HAP-1 (cell line): ENCODE measurements around the gene ITPKA.
"Not testable (repeated sequence)": the region's sequence is repeated elsewhere in the genome, so short reads cannot be mapped to it uniquely, and the experiment has no call there.

Source experiments
- DNase-seq, 2 experiments: peaks; one replicate each; pipeline ENCODE4 v3.0.0-alpha.2; 2016 to 2020; ENCODE audit warnings: low spot score in 2 of 2
- H3K27me3 ChIP-seq: fragments of 250-450 bp; sonication (Bioruptor Pico); 2 replicates; pipeline ENCODE4 v1.5.1; 2020; ENCODE audit warnings: low read depth, mild to moderate bottlenecking, moderate library complexity
- H3K36me3 ChIP-seq: fragments of 250-450 bp; sonication (Bioruptor Pico); replicated peaks from 2 replicates; pipeline ENCODE4 v1.5.1; 2020; ENCODE audit warnings: mild to moderate bottlenecking
- H3K4me1 ChIP-seq: fragments of 250-450 bp; sonication (Bioruptor Pico); 2 replicates; pipeline ENCODE4 v1.5.1; 2020; ENCODE audit warnings: mild to moderate bottlenecking
- H3K4me3 ChIP-seq: fragments of 250-450 bp; sonication (Bioruptor Pico); 2 replicates; pipeline ENCODE4 v1.5.1; 2020; ENCODE audit warnings: mild to moderate bottlenecking, moderate library complexity
- H3K9me3 ChIP-seq: fragments of 250-450 bp; sonication (Bioruptor Pico); 2 replicates; pipeline ENCODE4 v1.5.1; 2020; ENCODE audit warnings: mild to moderate bottlenecking, moderate library complexity
- in situ Hi-C: fragments of 300-500 bp; cut with MboI; formaldehyde crosslinking; loops from 3 replicates; pipeline ENCODE4 v1.14.3; 2020; ENCODE audit warnings: low sequenced_read_pairs, inconsistent platforms, mixed read lengths

Gene ITPKA

DNA sequence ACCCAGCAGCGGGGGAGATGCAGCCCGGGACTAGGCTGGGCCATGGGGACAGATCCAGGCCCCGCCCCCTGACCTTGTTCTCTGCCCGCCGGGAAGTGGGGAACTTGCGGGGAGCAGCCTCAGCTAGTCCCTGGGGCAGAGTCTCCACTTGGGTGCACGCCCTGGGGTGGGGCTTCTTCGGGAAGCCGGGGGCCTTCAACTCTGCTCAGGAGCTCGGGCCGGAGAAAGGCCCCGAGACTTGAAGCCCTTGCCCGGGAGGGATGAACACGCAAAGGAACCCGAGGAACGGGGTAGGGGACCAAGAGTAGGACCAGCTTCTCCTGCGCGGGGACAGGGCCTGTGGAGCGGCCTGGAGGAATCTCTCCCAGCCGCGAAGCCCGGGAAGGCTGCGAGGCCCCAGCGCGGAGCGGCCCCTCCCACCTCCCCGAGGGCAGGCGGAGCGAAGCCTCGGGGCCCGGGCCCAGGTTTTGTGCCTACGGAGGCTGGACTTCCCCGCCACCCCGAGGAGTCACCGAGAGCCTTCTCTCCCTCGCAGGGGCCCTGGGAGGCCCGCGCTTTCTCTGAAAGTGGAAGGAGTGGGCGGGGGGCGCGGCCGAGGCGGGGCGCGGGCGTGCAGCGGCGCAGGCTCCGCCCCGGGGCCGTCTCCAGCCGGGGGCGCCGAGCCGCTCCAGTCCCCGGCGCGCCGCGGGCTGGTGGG lies at the start of gene ITPKA:
TSS of gene ITPKA (plus strand) at position 670 of the 697 bp plus-strand sequence. CDS start 54 bp downstream, outside the sequence.
- H3K27me3 ChIP-seq, result no peaks in the 10 kb centered on the region
- H3K4me3 ChIP-seq, result peak within 1 kb of the TSS; percentile 44
- in situ Hi-C loops, result no loop called here
- no peaks in the 10 kb centered on the region for H3K9me3 ChIP-seq
- no peaks in the 10 kb centered on the region for H3K36me3 ChIP-seq
- H3K4me1 ChIP-seq, result peaks cover 14% of the 10 kb centered on the region
- peak; percentile 83 to 94 for DNase-seq

DNA sequence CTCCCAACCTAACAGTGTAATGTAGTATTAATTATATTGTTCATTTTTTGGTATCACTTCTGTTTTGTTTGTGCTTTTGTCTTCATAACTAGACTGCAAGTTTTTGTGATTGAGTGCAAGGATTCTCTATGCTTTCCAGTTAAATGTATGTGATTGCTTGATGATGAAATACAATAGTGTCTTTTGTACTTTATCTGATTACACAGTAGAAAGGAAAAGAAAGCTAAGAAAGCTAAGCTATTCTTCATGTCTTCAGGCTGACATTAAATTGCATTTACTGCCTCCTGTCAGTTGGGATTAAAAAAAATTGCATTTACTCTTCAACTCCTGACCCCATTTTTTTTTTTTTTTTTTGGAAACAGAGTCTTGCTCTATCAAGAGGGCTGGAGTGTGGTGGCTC lies 48.3 kb upstream of the ITPKA start:
- in situ Hi-C loops, result no loop called here
- Histone ChIP-seq H3K27me3 (no peaks in the 10 kb centered on the region), H3K4me1 (peaks cover 33% of the 10 kb centered on the region), H3K9me3 (no peaks in the 10 kb centered on the region), H3K36me3 (peaks cover 16% of the 10 kb centered on the region), H3K4me3 (no peak overlapping the region)
- DNase-seq, result peak in 1 of 2 experiments; percentile 90

DNA sequence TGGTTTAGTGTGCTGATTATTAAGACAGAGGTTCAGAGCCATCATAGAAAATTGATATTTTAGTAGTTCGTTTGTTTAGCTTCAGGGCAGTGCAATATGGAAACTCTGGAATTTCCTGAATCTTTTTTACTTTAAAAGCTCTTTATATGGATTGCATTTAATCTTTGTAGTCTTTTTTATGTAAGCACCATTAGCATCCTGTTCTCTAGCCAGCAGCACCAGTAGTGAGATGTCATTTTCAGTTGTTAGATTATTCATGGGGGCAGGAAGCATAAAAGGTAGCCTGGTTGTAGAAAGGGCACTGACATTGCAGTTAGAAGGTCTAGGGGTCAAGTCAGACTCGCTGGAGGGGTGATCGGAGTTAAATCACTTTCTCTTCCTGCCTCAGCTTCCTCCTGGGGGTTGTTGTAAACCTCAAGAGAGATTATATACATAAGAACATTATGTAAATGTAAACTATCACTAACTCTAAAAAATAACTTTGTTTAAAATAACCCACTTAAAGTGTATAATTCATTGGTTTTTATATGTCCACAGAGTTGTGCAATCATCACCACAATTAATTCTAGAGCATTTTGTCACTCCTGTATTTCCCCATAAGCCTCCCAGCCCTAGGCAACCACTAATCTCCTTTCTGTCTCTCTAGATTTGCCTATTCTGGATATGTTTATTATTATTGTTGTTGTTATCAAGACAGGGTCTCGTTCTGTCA lies 31.4 kb upstream of the ITPKA start:
- Histone ChIP-seq H3K36me3 (peaks cover 49% of the 10 kb centered on the region), H3K27me3 (no peaks in the 10 kb centered on the region), H3K4me3 (no peak overlapping the region), H3K4me1 (peaks cover 7% of the 10 kb centered on the region), H3K9me3 (no peaks in the 10 kb centered on the region)
- no peak for DNase-seq
- in situ Hi-C loops, result no loop called here

DNA sequence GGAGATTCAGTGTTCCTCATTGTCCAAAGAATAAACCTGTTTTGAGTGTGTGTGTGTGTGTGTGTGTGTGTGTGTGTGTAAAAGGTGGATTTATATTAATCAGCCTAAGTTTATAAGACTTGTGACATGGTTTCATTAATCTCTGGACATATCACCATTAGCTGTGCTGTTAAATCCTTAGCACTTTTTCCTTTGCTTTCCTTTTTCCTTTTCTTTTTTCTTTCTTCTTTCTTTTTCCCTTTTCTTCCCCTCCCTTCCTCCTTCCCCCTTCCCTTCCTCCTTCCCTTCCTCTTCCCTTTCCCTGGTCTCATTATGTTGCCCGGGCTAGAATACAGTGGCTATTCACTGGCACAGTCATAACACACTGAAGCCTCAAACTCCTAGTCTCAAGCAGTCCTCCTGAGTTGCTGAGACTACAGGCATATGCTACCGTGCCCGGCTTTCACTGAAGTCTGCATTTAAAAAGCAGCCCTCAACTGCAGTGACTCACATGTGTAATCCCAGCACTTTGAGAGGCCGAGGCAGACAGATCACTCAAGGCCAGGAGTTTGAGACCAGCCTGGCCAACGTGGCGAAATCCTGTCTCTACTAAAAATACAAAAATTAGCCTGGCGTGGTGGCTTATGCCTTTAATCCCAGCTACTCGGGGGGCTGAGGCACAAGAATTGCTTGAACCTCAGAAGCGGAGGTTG lies 28.6 kb upstream of the ITPKA start:
- no peaks in the 10 kb centered on the region for H3K27me3 ChIP-seq
- in situ Hi-C loops, result no loop called here
- H3K36me3 ChIP-seq, result peaks cover 40% of the 10 kb centered on the region

DNA sequence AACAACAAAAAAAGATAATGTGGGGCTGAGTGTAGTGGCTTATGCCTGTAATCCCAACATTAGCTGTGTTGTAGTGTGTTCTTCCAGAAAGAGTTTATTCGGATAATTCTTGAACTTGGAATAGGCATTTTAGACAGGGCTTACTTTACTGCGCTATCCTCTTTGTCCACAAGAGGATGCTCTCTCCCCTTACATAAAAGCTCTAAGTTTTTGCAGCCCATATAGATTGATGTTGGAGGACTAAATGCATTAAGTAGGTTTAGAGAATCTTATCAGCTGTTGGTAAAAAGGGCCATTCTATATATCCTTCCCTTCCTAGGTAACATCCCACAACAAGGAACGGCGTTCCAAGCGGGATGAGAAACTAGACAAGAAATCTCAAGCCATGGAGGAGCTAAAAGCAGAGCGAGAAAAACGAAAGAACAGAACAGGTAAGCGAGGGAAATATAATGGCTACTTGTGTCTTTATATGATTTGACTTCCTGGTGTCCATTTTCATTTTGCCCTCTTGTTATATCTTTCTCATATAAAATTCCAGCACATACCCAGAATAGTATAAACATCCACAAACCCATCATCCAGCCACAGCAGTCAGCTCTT lies 27.8 kb upstream of the ITPKA start:
- Histone ChIP-seq H3K9me3 (no peaks in the 10 kb centered on the region), H3K27me3 (no peaks in the 10 kb centered on the region), H3K4me1 (no peaks in the 10 kb centered on the region; the same call in 1 of the 2 replicates), H3K4me3 (no peak overlapping the region), H3K36me3 (peaks cover 45% of the 10 kb centered on the region)
- DNase-seq, result peak; percentile 36 to 45
- in situ Hi-C loops, result no loop called here

More for the DNA sequence above, 28.6 kb upstream of the ITPKA start:
- Histone ChIP-seq H3K4me1 (no peaks in the 10 kb centered on the region; the same call in 1 of the 2 replicates), H3K9me3 (no peaks in the 10 kb centered on the region), H3K4me3 (no peak overlapping the region)
- no peak for DNase-seq

DNA sequence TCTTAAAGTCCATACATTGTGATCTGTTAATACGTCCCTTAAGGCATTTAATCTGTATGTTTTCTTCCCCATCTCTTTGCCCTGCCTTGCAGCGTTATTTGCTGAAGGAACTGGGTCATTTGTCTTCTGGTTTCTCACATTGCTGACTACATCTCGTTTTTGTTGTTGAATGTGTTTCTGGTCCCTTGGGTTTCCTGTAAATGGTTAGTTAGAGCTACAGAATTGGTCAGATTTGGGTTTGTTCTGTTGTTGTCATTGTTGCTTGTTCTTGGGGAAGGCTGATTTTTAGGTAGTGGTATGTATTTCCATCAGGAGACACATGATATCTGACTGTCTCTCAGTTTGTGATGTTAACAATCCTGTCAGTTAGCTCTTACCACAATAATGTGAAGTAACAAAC lies 27.0 kb upstream of the ITPKA start:
- H3K27me3 ChIP-seq, result no peaks in the 10 kb centered on the region
- no peaks in the 10 kb centered on the region; the same call in 1 of the 2 replicates for H3K4me1 ChIP-seq
- in situ Hi-C loops, result no loop called here
- no peak overlapping the region for H3K4me3 ChIP-seq
- H3K9me3 ChIP-seq, result no peaks in the 10 kb centered on the region
- DNase-seq, result no peak
- peaks cover 53% of the 10 kb centered on the region for H3K36me3 ChIP-seq

DNA sequence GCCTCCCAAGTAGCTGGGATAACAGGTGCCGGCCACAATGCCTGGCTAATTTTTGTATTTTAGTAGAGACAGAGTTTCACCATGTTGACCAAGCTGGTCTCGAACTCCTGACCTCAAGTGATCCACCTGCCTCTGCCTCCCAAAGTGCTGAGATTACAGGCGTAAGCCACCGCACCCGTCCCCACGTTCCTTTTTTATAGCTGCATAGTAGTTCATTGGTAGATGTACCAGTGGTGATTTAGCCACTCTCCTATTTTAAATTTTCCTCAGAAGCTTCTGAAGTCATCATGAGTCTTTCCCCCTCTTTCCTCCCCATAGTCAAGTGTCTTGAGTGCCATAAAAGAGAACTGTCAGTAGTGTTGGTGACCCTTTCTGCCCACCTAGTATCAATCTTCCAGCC lies 24.0 kb upstream of the ITPKA start:
- H3K36me3 ChIP-seq, result peaks cover 62% of the 10 kb centered on the region
- H3K9me3 ChIP-seq, DNase-seq, H3K4me3 ChIP-seq, H3K4me1 ChIP-seq, in situ Hi-C loops, H3K27me3 ChIP-seq: not testable (repeated sequence)

DNA sequence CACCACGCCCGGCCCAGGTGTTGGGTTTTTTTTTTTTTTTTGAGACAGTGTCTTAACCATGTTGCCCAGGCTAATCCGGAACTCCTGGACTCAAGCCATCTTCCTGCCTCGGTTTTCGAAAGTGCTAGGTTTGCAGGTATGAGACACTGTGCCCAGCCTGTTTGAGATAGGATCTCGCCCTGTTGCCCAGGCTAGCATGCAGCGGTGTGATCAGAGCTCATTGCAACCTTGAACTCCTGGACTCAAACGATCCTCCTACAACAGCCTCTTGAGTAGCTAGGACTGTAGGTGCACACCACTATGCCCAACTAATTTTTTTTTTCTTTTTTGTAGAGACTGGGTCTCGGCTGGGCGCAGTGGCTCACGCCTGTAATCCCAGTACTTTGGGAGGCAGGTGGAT lies 20.3 kb upstream of the ITPKA start:
- H3K36me3 ChIP-seq, result peaks cover 71% of the 10 kb centered on the region
- no peaks in the 10 kb centered on the region for H3K4me1 ChIP-seq
- in situ Hi-C loops, result no loop called here
- no peak overlapping the region for H3K4me3 ChIP-seq
- no peaks in the 10 kb centered on the region for H3K9me3 ChIP-seq
- DNase-seq, result no peak
- no peaks in the 10 kb centered on the region for H3K27me3 ChIP-seq

DNA sequence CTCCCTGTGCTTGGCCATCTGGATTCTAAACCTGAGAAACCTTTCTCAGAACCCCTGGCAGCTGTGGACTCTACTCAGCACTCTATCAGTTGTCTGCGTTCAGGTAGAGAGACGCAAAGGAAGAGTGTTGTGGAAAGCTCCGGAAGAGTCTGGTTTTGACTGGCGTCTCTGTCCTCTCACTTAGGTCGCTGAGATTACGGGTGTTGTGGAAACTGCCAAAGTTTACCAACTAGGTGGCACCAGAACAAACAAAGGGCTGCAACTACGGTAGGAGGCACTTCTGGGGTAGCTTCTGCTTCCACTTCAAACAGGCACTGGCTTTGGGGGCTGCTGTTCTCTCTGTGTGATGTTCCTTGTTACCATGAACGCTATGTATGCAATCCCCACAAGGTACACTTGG lies 19.2 kb upstream of the ITPKA start:
- H3K36me3 ChIP-seq, result peaks cover 77% of the 10 kb centered on the region
- in situ Hi-C loops, result no loop called here
- H3K27me3 ChIP-seq, result no peaks in the 10 kb centered on the region
- no peaks in the 10 kb centered on the region for H3K4me1 ChIP-seq
- H3K4me3 ChIP-seq, result no peak overlapping the region
- no peaks in the 10 kb centered on the region for H3K9me3 ChIP-seq
- no peak for DNase-seq

DNA sequence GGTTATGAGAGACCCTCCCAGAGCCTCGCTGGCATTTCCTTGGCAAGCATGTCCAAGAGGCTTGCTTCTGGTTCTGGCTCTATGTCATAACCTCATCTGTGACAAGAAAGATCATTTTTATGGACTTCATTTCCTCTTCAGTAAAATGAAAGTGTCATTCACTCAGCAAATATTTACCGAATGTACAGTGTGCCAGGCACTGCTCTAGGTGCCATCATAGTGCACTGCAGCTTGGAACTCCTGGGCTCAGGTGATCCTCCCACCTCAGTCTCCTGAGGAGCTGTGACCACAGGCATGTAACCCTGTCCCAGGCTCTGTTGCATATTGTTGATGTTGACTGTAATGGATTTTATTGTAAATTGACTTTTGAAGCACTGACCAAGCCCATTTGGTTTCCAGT lies 18.7 kb upstream of the ITPKA start:
- Histone ChIP-seq H3K4me3 (no peak overlapping the region), H3K36me3 (peaks cover 74% of the 10 kb centered on the region), H3K4me1 (no peaks in the 10 kb centered on the region), H3K27me3 (no peaks in the 10 kb centered on the region), H3K9me3 (no peaks in the 10 kb centered on the region)
- in situ Hi-C loops, result no loop called here
- no peak for DNase-seq

DNA sequence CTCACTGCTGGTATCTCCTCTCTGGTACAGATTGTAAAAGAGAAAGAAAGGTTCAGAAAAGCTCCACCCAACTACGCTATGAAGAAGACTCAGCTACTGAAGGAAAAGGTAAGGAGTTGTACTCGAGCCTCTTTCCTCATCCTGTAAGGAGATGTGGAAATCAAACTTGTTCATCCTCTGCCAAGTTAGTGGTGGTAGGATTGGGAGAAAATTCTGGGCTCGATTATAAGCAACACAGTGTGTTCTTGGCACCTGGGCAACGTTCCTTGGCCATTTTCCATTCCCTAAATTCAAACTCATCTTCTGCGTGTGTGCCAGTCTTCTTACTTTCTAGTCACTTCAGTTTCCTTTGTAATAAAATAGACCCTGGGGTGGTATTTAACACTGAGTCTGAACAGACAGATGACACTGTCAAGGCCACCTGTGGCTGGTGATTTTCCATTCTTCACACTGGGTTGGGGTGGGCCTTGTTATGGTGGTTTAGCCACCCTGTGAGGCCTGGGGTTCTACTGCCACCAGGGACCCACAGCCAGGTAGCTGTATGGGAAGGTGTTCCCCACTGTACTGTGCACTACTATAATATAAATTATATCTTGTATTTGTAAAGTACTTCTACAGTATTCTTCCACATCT lies 17.1 kb upstream of the ITPKA start:
- in situ Hi-C loops, result no loop called here
- DNase-seq, result no peak
- Histone ChIP-seq H3K9me3 (no peaks in the 10 kb centered on the region), H3K4me3 (no peak overlapping the region), H3K27me3 (no peaks in the 10 kb centered on the region), H3K4me1 (peaks cover 10% of the 10 kb centered on the region), H3K36me3 (peaks cover 76% of the 10 kb centered on the region)

DNA sequence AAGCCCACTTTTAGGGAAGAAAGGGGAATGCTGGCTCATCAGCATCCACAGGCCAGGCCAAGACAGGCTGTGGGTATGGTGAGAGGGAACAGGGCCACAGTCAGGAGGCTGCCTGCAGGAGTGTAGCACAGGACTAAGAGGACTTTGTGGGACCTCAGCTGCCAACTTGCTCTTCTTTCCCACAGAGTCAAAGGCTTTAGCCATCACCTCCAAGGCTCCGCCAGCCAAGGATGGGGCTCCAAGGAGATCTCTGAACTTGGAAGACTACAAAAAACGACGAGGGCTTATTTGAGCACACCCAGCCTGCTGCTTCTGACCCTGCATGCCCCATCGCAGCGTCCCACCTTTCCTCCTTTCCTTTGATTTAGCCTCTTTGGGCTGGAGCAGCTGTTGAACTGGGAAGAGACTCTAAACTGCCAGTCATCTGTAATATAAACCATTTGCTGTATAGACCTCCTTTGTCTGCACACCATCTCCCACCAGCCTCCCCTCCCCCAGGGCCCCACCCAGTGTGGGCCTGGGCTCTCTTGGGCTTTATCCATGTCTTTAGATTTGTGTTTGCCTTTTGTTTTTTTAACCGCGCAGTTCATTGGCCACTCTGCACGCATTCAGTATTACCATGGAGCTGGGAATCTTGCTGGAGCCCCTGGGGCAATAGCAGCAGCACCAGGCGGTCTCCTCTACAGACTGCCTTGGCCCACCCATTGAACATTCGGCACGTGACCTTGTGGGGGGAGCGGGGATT lies 13.1 kb upstream of the ITPKA start:
- Histone ChIP-seq H3K27me3 (no peaks in the 10 kb centered on the region), H3K9me3 (no peaks in the 10 kb centered on the region), H3K4me1 (peaks cover 10% of the 10 kb centered on the region), H3K4me3 (no peak overlapping the region), H3K36me3 (peaks cover 61% of the 10 kb centered on the region)
- in situ Hi-C loops, result no loop called here
- DNase-seq, result peak; percentile 47 to 69
